K562 (cell line): ENCODE measurements around the gene RSPH3. TPM values are rescaled to one million over a fixed set of nuclear protein-coding genes. Genes with fewer than 3 reads are reported as not detected.

ENCODE experiments used
- ATAC-seq: fragments of 200-7000 bp; cut with Tn5 transposase; 3 replicates; pipeline ENCODE4 v1.9.1; 2020; ENCODE audit warnings: moderate library complexity
- BruUV-seq: library from RNA; stranded (reverse); fragments of 400-500 nt; replicated peaks from 2 replicates; lab custom pipeline; 2021; lab: Mats Ljungman, UMichigan
- CTCF ChIA-PET: fragments of 300-600 bp; formaldehyde crosslinking; extraction: SDS; loops from one replicate; lab custom pipeline; 2021; ENCODE audit warnings: low intra/inter-chr PET ratio; lab: Yijun Ruan, JAX
- POLR2A ChIA-PET: fragments of 300-600, 350-650 bp; sonication (Branson Sonifier 250); formaldehyde crosslinking; extraction: SDS; loops from one replicate; lab custom pipeline; 2021; ENCODE audit warnings: antibody characterized with exemption, inconsistent platforms; lab: Yijun Ruan, JAX
- DNase-seq, 4 experiments: peaks; one replicate each; pipeline versions ENCODE4 v3.0.0 to v3.0.0-alpha.2; 2011 to 2018; ENCODE audit warnings: low spot score in 3 of 4, mixed read lengths in 3 of 4; ENCODE audit errors: extremely low read depth in 1 of 4
- FAIRE-seq: peaks from 2 replicates; lab custom pipeline; 2011; peaks lifted over from hg19 to GRCh38; lab: Jason Lieb, UNC
- H2AFZ ChIP-seq: 2 replicates; pipeline ENCODE4 v1.6.0; 2011; ENCODE audit warnings: low read depth, low read length, control low read depth, inconsistent platforms
- H3K27ac ChIP-seq: fragments of 200-600 bp; 3 replicates; pipeline ENCODE4 v1.8.0; 2011; ENCODE audit warnings: low read depth, mild to moderate bottlenecking, control low read depth, inconsistent platforms, low read length, moderate library complexity, mixed read lengths; ENCODE audit errors: extremely low read depth
- H3K27me3 ChIP-seq, 2 experiments: fragments of 300-600 bp in 1 of 2; 2 replicates in 1 of 2; 3 replicates in 1 of 2; pipeline versions ENCODE4 v1.6.0 to v1.8.0; 2011; ENCODE audit warnings: inconsistent platforms in 2 of 2, low read length in 2 of 2, mild to moderate bottlenecking in 1 of 2, mixed read lengths in 1 of 2, moderate library complexity in 1 of 2; ENCODE audit not compliant: control insufficient read depth in 2 of 2, insufficient read depth in 2 of 2
- H3K36me3 ChIP-seq: fragments of 300-600 bp; 3 replicates; pipeline ENCODE4 v1.8.0; 2011; ENCODE audit warnings: mild to moderate bottlenecking, low read length, inconsistent platforms; ENCODE audit not compliant: control insufficient read depth, insufficient read depth
- H3K4me1 ChIP-seq, 2 experiments: fragments of 200-600 bp in 1 of 2; replicated peaks in 1 of 2; 2 replicates in 1 of 2; 3 replicates in 1 of 2; pipeline versions ENCODE4 v1.5.1 to v1.8.0; 2011; ENCODE audit warnings: inconsistent platforms in 2 of 2, low read length in 2 of 2, mild to moderate bottlenecking in 1 of 2, mixed read lengths in 1 of 2, moderate library complexity in 1 of 2; ENCODE audit not compliant: control insufficient read depth in 2 of 2, insufficient read depth in 2 of 2
- H3K4me2 ChIP-seq: 2 replicates; pipeline ENCODE4 v1.6.1; 2011; ENCODE audit warnings: low read length, control low read depth, inconsistent platforms, mixed read lengths; ENCODE audit not compliant: insufficient read depth
- H3K4me3 ChIP-seq: fragments of 200-600 bp; sonication (generic), shearing (Covaris generic); 2 replicates; pipeline ENCODE4 v1.5.1; 2016; ENCODE audit warnings: control low read depth, inconsistent platforms
- H3K79me2 ChIP-seq: fragments of 200-600 bp; 3 replicates; pipeline ENCODE4 v1.8.0; 2011; ENCODE audit warnings: low read length, inconsistent platforms; ENCODE audit not compliant: control insufficient read depth, insufficient read depth
- H3K9ac ChIP-seq, 2 experiments: 2 replicates each; pipeline versions ENCODE4 v1.6.0 to v1.6.1; 2011; ENCODE audit warnings: low read depth in 2 of 2, low read length in 2 of 2, control low read depth in 1 of 2, inconsistent platforms in 1 of 2, mild to moderate bottlenecking in 1 of 2, mixed read lengths in 1 of 2; ENCODE audit not compliant: insufficient read depth in 1 of 2
- H3K9me1 ChIP-seq: one replicate; pipeline ENCODE4 v1.6.0; 2011; ENCODE audit warnings: inconsistent platforms, mild to moderate bottlenecking, low read length, moderate library complexity; ENCODE audit not compliant: control insufficient read depth, insufficient read depth
- H3K9me3 ChIP-seq: replicated peaks from 2 replicates; pipeline ENCODE4 v1.5.1; 2011; ENCODE audit warnings: low read depth, low read length, inconsistent platforms; ENCODE audit not compliant: control insufficient read depth, insufficient read depth
- H4K20me1 ChIP-seq: replicated peaks from 2 replicates; pipeline ENCODE4 v1.6.1; 2011; ENCODE audit warnings: low read length, inconsistent platforms, mixed read lengths; ENCODE audit not compliant: control insufficient read depth, insufficient read depth
- BRCA1 ChIP-seq, 2 experiments: fragments of 450-650 bp in 1 of 2; sonication (generic) in 1 of 2; formaldehyde crosslinking in 1 of 2; IDR thresholded peaks; 2 replicates each; pipeline versions ENCODE4 v1.5.0 to v1.6.1; 2017 to 2020; ENCODE audit warnings: mild to moderate bottlenecking in 1 of 2, missing genetic modification reagents in 1 of 2
- ESRRB ChIP-seq: fragments of 250-450 bp; sonication (Bioruptor Pico); IDR thresholded peaks from 2 replicates; pipeline ENCODE4 v1.5.0; 2020; ENCODE audit warnings: mild to moderate bottlenecking, moderate library complexity, borderline replicate concordance
- TOE1 ChIP-seq, 2 experiments: fragments of 450-650 bp in 1 of 2; sonication (generic) in 1 of 2; formaldehyde crosslinking in 1 of 2; IDR thresholded peaks; 2 replicates each; pipeline versions ENCODE4 v1.7.1 to v1.8.0; 2016 to 2022; ENCODE audit warnings: borderline replicate concordance in 2 of 2, mild to moderate bottlenecking in 2 of 2, antibody characterized with exemption in 1 of 2, inconsistent platforms in 1 of 2, low read depth in 1 of 2, missing genetic modification reagents in 1 of 2, moderate library complexity in 1 of 2
- ZNF316 ChIP-seq: fragments of 450-650 bp; IDR thresholded peaks from 2 replicates; pipeline ENCODE4 v1.6.1; 2016
- WGBS: fragments of 100-300 bp; shearing (Covaris generic); methylation state at CpG from one replicate; pipeline ENCODE4 v1.1.6; 2016; ENCODE audit warnings: low coverage, mixed read lengths; ENCODE audit not compliant: insufficient coverage; ENCODE audit errors: missing lambda C conversion rate; 5-methylcytosine and 5-hydroxymethylcytosine counted together
- in situ Hi-C: fragments of 300-500 bp; cut with MboI; formaldehyde crosslinking; loops from 4 replicates; pipeline ENCODE4 v1.15.0; 2018; ENCODE audit warnings: inconsistent platforms, mixed read lengths
- intact Hi-C: fragments of 100-400 bp; cut with micrococcal nuclease; formaldehyde crosslinking; loops from 2 replicates; pipeline ENCODE4 v1.14.2; 2022
- polyA plus RNA-seq, 8 experiments: library from polyadenylated mRNA; depleted of rRNA in 4 of 8; stranded (reverse) in 5 of 8; unstranded in 3 of 8; fragments of >200 nt; fragmentation: Nextera tagmentation in 2 of 8; fragmentation: Illumina TruSeq in 1 of 8; extraction: Ambion mirVana in 2 of 8; extraction: Trizol in 1 of 8; gene quantifications; 2 replicates each; pipeline versions ENCODE4 v1.2.1 to v1.2.3, GENCODE V29; 2011 to 2014; ENCODE audit warnings: inconsistent platforms in 1 of 8, missing spikeins in 1 of 8
- total RNA-seq, 7 experiments: library from RNA; depleted of rRNA in 6 of 7; stranded (reverse); fragments of >200 nt in 6 of 7; fragmentation: Illumina TruSeq in 2 of 7; extraction: Trizol in 2 of 7; gene quantifications; 2 replicates each; pipeline versions ENCODE4 v1.2.1 to v1.2.3, GENCODE V29; 2011 to 2021; ENCODE audit warnings: low replicate concordance in 1 of 7
- TF ChIP-seq, protein P1 (sequence below): fragments of 250-450 bp; sonication (Bioruptor Pico); IDR thresholded peaks from 2 replicates; pipeline ENCODE4 v1.4.0; 2020

The RSPH3 gene
- total and polyA plus RNA-seq, 9 of the 15 experiments (the other 6 are each of a cell fraction or from before 2014, with no cell fraction given): 0.52 to 2.9 (median 1.5) TPM

DNA sequence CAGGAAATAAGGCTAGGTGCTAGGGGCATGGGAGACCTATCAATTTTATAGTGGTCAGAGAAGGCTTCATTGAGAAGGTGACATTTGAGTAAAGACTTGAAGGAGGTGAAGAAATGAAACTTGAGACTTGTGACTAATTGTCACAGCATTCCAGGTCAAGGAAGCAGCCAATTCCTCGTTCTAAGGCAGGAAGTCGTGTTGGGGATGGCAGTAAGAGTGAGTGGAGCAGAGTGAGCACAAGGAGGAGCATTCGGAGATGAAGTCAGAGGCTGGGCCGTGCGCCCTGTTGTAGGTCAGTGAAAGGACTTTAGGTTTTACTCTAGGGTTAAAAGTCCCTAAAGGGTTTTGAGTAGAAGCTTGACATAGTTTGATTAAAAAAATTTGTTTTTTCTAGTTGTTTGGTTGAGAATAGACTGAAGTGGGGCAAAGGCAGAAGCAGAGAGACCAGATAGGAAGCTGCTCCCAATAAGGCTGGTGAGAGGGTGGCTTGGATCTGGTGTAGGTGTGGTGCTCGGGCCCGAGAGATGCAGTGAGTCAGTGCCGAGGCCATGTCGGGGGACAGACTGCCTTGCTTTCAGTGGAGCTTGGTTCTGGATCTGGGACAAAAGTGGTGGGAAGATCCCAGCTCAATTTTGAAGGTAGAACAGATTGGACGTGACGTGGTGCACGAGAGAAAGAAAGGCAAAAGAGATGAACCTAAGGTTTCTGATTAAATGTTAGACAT lies 2.6 kb upstream of the RSPH3 start:
- Histone ChIP-seq H3K9me1 (no peaks in the 10 kb centered on the region), H3K4me3 (no peak overlapping the region), H3K4me1 (peaks cover 9 to 22% of the 10 kb centered on the region in 2 experiments; a peak in 4 of 5 replicates), H3K9me3 (no peaks in the 10 kb centered on the region), H3K79me2 (peaks cover 10% of the 10 kb centered on the region; the same call in 2 of the 3 replicates), H3K36me3 (no peaks in the 10 kb centered on the region), H2AFZ (no peak overlapping the region), H3K27me3 (no peaks in the 10 kb centered on the region), H3K27ac (no peak overlapping the region), H4K20me1 (no peaks in the 10 kb centered on the region), H3K4me2 (no peak overlapping the region), H3K9ac (no peak overlapping the region)
- DNase-seq: no peak
- in situ Hi-C loops (loop anchor here (5.0 kb wide), 1 partner anchor 105 kb away; no protein-coding TSS in a partner anchor), intact Hi-C loops (no loop called here)
- POLR2A ChIA-PET: no interaction called here
- CTCF ChIA-PET: no interaction called here
- no peak for TF ChIP-seq ESRRB
- FAIRE-seq: no peak
- BruUV-seq: no TSS peak
- 83% methylated on average over 12 of the region's 12 CpGs for WGBS
- ATAC-seq: no peak

DNA sequence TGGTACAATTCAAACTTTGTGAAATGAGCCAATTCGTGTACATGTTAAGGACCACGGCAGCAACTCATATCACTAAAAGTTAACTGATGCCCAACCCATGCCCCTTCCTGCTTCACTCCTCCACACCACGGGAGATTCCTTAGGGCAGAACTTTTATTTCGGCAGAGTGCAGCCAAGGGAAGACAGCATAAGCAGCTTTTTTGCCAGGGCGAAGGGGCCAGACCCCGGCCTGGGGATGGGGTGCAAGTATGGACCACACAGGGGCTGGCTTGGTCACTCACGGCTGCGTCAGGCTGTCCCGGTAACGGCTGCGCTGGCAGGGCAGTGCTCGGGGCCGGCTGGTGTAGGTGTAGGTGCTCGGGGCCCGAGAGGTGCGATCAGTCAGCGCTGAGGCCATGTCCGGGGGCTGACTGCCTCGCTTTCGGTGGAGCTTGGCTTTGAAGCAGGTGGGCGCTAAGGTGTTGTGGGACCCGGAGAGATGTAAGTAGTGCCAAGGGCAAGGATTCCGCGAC lies 792 bp downstream of the RSPH3 start:
- H3K4me2 ChIP-seq: peak overlapping the region; percentile 92
- in situ Hi-C loops: loop anchor here (25.0 kb wide), 1 partner anchor 287 kb away; no protein-coding TSS in a partner anchor
- DNase-seq (no peak), ATAC-seq (peak; percentile 29), FAIRE-seq (peak; percentile 32)
- intact Hi-C loops: no loop called here
- H3K9me1 ChIP-seq: no peaks in the 10 kb centered on the region
- BruUV-seq: TSS peak; percentile 50
- WGBS: under 1% methylated on average over 23 of the region's 24 CpGs
- POLR2A ChIA-PET: interaction anchor here (1.0 to 1.6 kb wide), 3 partner anchors 12 to 187 kb away, joined by 4 to 6 read pairs (median 5); no protein-coding TSS in a partner anchor
- H3K36me3 ChIP-seq: no peaks in the 10 kb centered on the region
- H4K20me1 ChIP-seq: no peaks in the 10 kb centered on the region
- peak overlapping the region; percentile 96 for H2AFZ ChIP-seq
- H3K27ac ChIP-seq: peak overlapping the region; percentile 3; the same call in 2 of the 3 replicates
- peaks cover 10% of the 10 kb centered on the region; the same call in 2 of the 3 replicates for H3K79me2 ChIP-seq
- peaks cover 4 to 19% of the 10 kb centered on the region in 2 experiments; a peak in 4 of 5 replicates for H3K4me1 ChIP-seq
- peak overlapping the region; percentile 68 for H3K4me3 ChIP-seq
- H3K27me3 ChIP-seq: no peaks in the 10 kb centered on the region
- H3K9me3 ChIP-seq: no peaks in the 10 kb centered on the region
- H3K9ac ChIP-seq: peak overlapping the region; percentile 83 to 88
- CTCF ChIA-PET: interaction anchor here (0.9 kb wide), 1 partner anchor 205 kb away, joined by 3 read pairs; no protein-coding TSS in a partner anchor
- TF ChIP-seq TOE1 (IDR thresholded peaks at IDR 0.05; ENCODE audit: borderline replicate concordance): no peak
- TF ChIP-seq TOE1 (CRISPR knock-in tag; IDR thresholded peaks at IDR 0.05; ENCODE audit: borderline replicate concordance, low read depth): 0 out of 2 replicates have a peak, but pooled peaks have one; percentile 71
- no peak for TF ChIP-seq ZNF316
- TF ChIP-seq, protein P1, sequence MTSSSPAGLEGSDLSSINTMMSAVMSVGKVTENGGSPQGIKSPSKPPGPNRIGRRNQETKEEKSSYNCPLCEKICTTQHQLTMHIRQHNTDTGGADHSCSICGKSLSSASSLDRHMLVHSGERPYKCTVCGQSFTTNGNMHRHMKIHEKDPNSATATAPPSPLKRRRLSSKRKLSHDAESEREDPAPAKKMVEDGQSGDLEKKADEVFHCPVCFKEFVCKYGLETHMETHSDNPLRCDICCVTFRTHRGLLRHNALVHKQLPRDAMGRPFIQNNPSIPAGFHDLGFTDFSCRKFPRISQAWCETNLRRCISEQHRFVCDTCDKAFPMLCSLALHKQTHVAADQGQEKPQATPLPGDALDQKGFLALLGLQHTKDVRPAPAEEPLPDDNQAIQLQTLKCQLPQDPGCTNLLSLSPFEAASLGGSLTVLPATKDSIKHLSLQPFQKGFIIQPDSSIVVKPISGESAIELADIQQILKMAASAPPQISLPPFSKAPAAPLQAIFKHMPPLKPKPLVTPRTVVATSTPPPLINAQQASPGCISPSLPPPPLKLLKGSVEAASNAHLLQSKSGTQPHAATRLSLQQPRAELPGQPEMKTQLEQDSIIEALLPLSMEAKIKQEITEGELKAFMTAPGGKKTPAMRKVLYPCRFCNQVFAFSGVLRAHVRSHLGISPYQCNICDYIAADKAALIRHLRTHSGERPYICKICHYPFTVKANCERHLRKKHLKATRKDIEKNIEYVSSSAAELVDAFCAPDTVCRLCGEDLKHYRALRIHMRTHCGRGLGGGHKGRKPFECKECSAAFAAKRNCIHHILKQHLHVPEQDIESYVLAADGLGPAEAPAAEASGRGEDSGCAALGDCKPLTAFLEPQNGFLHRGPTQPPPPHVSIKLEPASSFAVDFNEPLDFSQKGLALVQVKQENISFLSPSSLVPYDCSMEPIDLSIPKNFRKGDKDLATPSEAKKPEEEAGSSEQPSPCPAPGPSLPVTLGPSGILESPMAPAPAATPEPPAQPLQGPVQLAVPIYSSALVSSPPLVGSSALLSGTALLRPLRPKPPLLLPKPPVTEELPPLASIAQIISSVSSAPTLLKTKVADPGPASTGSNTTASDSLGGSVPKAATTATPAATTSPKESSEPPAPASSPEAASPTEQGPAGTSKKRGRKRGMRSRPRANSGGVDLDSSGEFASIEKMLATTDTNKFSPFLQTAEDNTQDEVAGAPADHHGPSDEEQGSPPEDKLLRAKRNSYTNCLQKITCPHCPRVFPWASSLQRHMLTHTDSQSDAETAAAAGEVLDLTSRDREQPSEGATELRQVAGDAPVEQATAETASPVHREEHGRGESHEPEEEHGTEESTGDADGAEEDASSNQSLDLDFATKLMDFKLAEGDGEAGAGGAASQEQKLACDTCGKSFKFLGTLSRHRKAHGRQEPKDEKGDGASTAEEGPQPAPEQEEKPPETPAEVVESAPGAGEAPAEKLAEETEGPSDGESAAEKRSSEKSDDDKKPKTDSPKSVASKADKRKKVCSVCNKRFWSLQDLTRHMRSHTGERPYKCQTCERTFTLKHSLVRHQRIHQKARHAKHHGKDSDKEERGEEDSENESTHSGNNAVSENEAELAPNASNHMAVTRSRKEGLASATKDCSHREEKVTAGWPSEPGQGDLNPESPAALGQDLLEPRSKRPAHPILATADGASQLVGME (CRISPR knock-in tag): 0 out of 2 replicates have a peak, but pooled peaks have one; percentile 12
- TF ChIP-seq BRCA1 (IDR thresholded peaks at IDR 0.05): no peak
- TF ChIP-seq BRCA1 (CRISPR knock-in tag; IDR thresholded peaks at IDR 0.05): 0 out of 2 replicates have a peak, but pooled peaks have one; percentile 31
